Measurements from ENCODE around the gene USPL1.

GRCh38 chr13:30671271-30671815, 53.6 kb downstream of the USPL1 start:
- TF ChIP-seq, protein P1, sequence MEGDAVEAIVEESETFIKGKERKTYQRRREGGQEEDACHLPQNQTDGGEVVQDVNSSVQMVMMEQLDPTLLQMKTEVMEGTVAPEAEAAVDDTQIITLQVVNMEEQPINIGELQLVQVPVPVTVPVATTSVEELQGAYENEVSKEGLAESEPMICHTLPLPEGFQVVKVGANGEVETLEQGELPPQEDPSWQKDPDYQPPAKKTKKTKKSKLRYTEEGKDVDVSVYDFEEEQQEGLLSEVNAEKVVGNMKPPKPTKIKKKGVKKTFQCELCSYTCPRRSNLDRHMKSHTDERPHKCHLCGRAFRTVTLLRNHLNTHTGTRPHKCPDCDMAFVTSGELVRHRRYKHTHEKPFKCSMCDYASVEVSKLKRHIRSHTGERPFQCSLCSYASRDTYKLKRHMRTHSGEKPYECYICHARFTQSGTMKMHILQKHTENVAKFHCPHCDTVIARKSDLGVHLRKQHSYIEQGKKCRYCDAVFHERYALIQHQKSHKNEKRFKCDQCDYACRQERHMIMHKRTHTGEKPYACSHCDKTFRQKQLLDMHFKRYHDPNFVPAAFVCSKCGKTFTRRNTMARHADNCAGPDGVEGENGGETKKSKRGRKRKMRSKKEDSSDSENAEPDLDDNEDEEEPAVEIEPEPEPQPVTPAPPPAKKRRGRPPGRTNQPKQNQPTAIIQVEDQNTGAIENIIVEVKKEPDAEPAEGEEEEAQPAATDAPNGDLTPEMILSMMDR (IDR thresholded peaks at IDR 0.05; ENCODE audit: low read depth, low read length, missing input control): no peak
- TF ChIP-seq EGR1 (IDR thresholded peaks at IDR 0.05; ENCODE audit: low read depth in 2 of 2) (no peak), RXRA (IDR thresholded peaks at IDR 0.05) (no peak), SP1 (IDR thresholded peaks at IDR 0.05) (no peak), FOXA1 (IDR thresholded peaks at IDR 0.05) (no peak), RAD21 (IDR thresholded peaks at IDR 0.05) (no peak), HNF4A (conservative IDR thresholded peaks at IDR 0.05) (no peak), YY1 (IDR thresholded peaks at IDR 0.05) (no peak)
- TF ChIP-seq, protein P2, sequence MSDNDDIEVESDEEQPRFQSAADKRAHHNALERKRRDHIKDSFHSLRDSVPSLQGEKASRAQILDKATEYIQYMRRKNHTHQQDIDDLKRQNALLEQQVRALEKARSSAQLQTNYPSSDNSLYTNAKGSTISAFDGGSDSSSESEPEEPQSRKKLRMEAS (IDR thresholded peaks at IDR 0.05): no peak
- TF ChIP-seq, protein P3, sequence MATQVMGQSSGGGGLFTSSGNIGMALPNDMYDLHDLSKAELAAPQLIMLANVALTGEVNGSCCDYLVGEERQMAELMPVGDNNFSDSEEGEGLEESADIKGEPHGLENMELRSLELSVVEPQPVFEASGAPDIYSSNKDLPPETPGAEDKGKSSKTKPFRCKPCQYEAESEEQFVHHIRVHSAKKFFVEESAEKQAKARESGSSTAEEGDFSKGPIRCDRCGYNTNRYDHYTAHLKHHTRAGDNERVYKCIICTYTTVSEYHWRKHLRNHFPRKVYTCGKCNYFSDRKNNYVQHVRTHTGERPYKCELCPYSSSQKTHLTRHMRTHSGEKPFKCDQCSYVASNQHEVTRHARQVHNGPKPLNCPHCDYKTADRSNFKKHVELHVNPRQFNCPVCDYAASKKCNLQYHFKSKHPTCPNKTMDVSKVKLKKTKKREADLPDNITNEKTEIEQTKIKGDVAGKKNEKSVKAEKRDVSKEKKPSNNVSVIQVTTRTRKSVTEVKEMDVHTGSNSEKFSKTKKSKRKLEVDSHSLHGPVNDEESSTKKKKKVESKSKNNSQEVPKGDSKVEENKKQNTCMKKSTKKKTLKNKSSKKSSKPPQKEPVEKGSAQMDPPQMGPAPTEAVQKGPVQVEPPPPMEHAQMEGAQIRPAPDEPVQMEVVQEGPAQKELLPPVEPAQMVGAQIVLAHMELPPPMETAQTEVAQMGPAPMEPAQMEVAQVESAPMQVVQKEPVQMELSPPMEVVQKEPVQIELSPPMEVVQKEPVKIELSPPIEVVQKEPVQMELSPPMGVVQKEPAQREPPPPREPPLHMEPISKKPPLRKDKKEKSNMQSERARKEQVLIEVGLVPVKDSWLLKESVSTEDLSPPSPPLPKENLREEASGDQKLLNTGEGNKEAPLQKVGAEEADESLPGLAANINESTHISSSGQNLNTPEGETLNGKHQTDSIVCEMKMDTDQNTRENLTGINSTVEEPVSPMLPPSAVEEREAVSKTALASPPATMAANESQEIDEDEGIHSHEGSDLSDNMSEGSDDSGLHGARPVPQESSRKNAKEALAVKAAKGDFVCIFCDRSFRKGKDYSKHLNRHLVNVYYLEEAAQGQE (IDR thresholded peaks at IDR 0.05): no peak

All from liver (tissue), 3 donors.